CD4-positive, CD25-positive, alpha-beta regulatory T cell (primary cell): Measurements from ENCODE around the gene ZMYM3. TPM values are rescaled to one million over a fixed set of nuclear protein-coding genes. Genes with fewer than 3 reads are reported as not detected.

Experiments used
- ATAC-seq, 2 donors: fragments of 150-1000 bp; cut with Tn5 transposase; one replicate each; pipeline ENCODE4 v1.10.0; 2021; ENCODE audit warnings: low read depth in 2 of 2, moderate number of reproducible peaks in 2 of 2, moderate library complexity in 1 of 2
- DNase-seq, 3 donors: peaks; one replicate each; pipeline versions ENCODE4 v3.0.0 to v3.0.0-alpha.2; 2012 to 2022; ENCODE audit warnings: mixed read lengths in 1 of 3
- H3K27ac ChIP-seq: one replicate; pipeline ENCODE4 v1.7.0; 2013; ENCODE audit warnings: mild to moderate bottlenecking, low read length; ENCODE audit not compliant: insufficient read depth, poor library complexity, severe bottlenecking
- H3K27me3 ChIP-seq: one replicate; pipeline ENCODE4 v1.7.0; 2013; ENCODE audit warnings: low read length; ENCODE audit not compliant: control insufficient read depth, insufficient read depth
- H3K36me3 ChIP-seq: one replicate; pipeline ENCODE4 v1.7.0; 2013; ENCODE audit warnings: mild to moderate bottlenecking, low read length, moderate library complexity; ENCODE audit not compliant: control insufficient read depth, insufficient read depth
- H3K4me1 ChIP-seq: 2 replicates; pipeline ENCODE4 v1.7.0; 2013; ENCODE audit warnings: mild to moderate bottlenecking, low read length; ENCODE audit not compliant: insufficient read depth, control insufficient read depth, poor library complexity, severe bottlenecking
- H3K4me3 ChIP-seq: one replicate; pipeline ENCODE4 v1.7.0; 2013; ENCODE audit warnings: low read depth, mild to moderate bottlenecking, low read length, moderate library complexity
- H3K9me3 ChIP-seq, 2 experiments: 1 replicate in 1 of 2; 2 replicates in 1 of 2; pipeline ENCODE4 v1.7.0; 2013; ENCODE audit warnings: low read length in 2 of 2, mild to moderate bottlenecking in 1 of 2, moderate library complexity in 1 of 2; ENCODE audit not compliant: control insufficient read depth in 2 of 2
- H3K27ac Mint-ChIP-seq, 3 donors: one replicate each; pipeline ENCODE4 v1.8.0; 2020 to 2022; ENCODE audit warnings: mild to moderate bottlenecking in 3 of 3, mixed read lengths in 3 of 3, moderate library complexity in 2 of 3
- H3K27me3 Mint-ChIP-seq: one replicate; pipeline ENCODE4 v1.8.0; 2022; ENCODE audit warnings: mild to moderate bottlenecking, mixed read lengths
- H3K36me3 Mint-ChIP-seq: one replicate; pipeline ENCODE4 v1.8.0; 2020; ENCODE audit warnings: mixed read lengths
- H3K4me1 Mint-ChIP-seq, 4 donors: one replicate each; pipeline ENCODE4 v1.8.0; 2020 to 2022; ENCODE audit warnings: mixed read lengths in 4 of 4, mild to moderate bottlenecking in 1 of 4
- H3K4me3 Mint-ChIP-seq, 4 donors: one replicate each; pipeline ENCODE4 v1.8.0; 2020 to 2022; ENCODE audit warnings: mild to moderate bottlenecking in 4 of 4, mixed read lengths in 4 of 4, moderate library complexity in 3 of 4
- H3K9me3 Mint-ChIP-seq, 7 donors: one replicate each; pipeline ENCODE4 v1.8.0; 2020 to 2022; ENCODE audit warnings: mixed read lengths in 7 of 7, mild to moderate bottlenecking in 3 of 7, moderate library complexity in 2 of 7
- polyA plus RNA-seq, 4 donors: library from polyadenylated mRNA; unstranded; fragments of 300-500 nt; fragmentation: Illumina TruSeq; gene quantifications; one replicate each; pipeline ENCODE4 v1.2.3, GENCODE V29; 2021
- total RNA-seq: library from RNA; stranded (reverse); gene quantifications from one replicate; pipeline ENCODE4 v1.2.3, GENCODE V29; 2022

Gene ZMYM3
- total and polyA plus RNA-seq, 5 donors from 2014 or later: 4.9 to 19.5 (median 7.0) TPM

- DNase-seq (no peak), ATAC-seq (no peak)
- H3K4me3 ChIP-seq: no peak overlapping the region
- Mint-ChIP-seq H3K36me3 (no peaks in the 10 kb centered on the region), H3K4me3 (no peak overlapping the region), H3K4me1 (peaks cover 0 to 7% (median 2%) of the 10 kb centered on the region in 4 donors), H3K27me3 (no peaks in the 10 kb centered on the region), H3K9me3 (peaks cover 0 to 2% (median 0%) of the 10 kb centered on the region in 7 donors), H3K27ac (no peak overlapping the region)
- H3K4me1 ChIP-seq: no peaks in the 10 kb centered on the region
- H3K36me3 ChIP-seq: no peaks in the 10 kb centered on the region
- no peak overlapping the region for H3K27ac ChIP-seq
- H3K9me3 ChIP-seq: no peaks in the 10 kb centered on the region
- no peaks in the 10 kb centered on the region for H3K27me3 ChIP-seq
Observed at GRCh38 chrX:71217298-71217697, 36.6 kb downstream of the ZMYM3 start.

- no peak for DNase-seq
- peak overlapping the region in 1 of 3 donors; percentile 18 for H3K27ac Mint-ChIP-seq
Observed at GRCh38 chrX:71216485-71216884, 37.5 kb downstream of the ZMYM3 start.

GRCh38 chrX:71215338-71215912 is 38.5 kb downstream of the ZMYM3 start:
- Mint-ChIP-seq H3K27me3 (peaks cover 7% of the 10 kb centered on the region), H3K36me3 (no peaks in the 10 kb centered on the region), H3K4me1 (peaks cover 0 to 7% (median 2%) of the 10 kb centered on the region in 4 donors), H3K4me3 (no peak overlapping the region), H3K27ac (no peak overlapping the region), H3K9me3 (peaks cover 0 to 2% (median 0%) of the 10 kb centered on the region in 7 donors)
- Histone ChIP-seq H3K4me3 (no peak overlapping the region), H3K36me3 (no peaks in the 10 kb centered on the region), H3K9me3 (no peaks in the 10 kb centered on the region), H3K4me1 (no peaks in the 10 kb centered on the region), H3K27me3 (no peaks in the 10 kb centered on the region), H3K27ac (no peak overlapping the region)
- ATAC-seq (no peak), DNase-seq (no peak)

More at GRCh38 chrX:71216485-71216884, 37.5 kb downstream of the ZMYM3 start:
- no peaks in the 10 kb centered on the region for H3K4me1 ChIP-seq
- Mint-ChIP-seq H3K36me3 (no peaks in the 10 kb centered on the region), H3K9me3 (peaks cover 0 to 2% (median 0%) of the 10 kb centered on the region in 7 donors), H3K4me3 (peak overlapping the region in 1 of 4 donors; percentile 4), H3K4me1 (peaks cover 0 to 7% (median 2%) of the 10 kb centered on the region in 4 donors), H3K27me3 (no peaks in the 10 kb centered on the region)
- H3K9me3 ChIP-seq: no peaks in the 10 kb centered on the region
- H3K27me3 ChIP-seq: no peaks in the 10 kb centered on the region
- H3K4me3 ChIP-seq: no peak overlapping the region
- H3K27ac ChIP-seq: no peak overlapping the region
- no peaks in the 10 kb centered on the region for H3K36me3 ChIP-seq
- no peak for ATAC-seq

- no peak overlapping the region for H3K27ac Mint-ChIP-seq
- H3K27me3 ChIP-seq: no peaks in the 10 kb centered on the region
- no peak overlapping the region for H3K4me3 ChIP-seq
- no peaks in the 10 kb centered on the region for H3K36me3 Mint-ChIP-seq
- peaks cover 0 to 7% (median 2%) of the 10 kb centered on the region in 4 donors for H3K4me1 Mint-ChIP-seq
- H3K4me3 Mint-ChIP-seq: no peak overlapping the region
- H3K27ac ChIP-seq: no peak overlapping the region
- no peaks in the 10 kb centered on the region for H3K4me1 ChIP-seq
- H3K9me3 Mint-ChIP-seq: peaks cover 0 to 2% (median 0%) of the 10 kb centered on the region in 7 donors
- peaks cover 9% of the 10 kb centered on the region for H3K27me3 Mint-ChIP-seq
- no peak for ATAC-seq
- H3K9me3 ChIP-seq: no peaks in the 10 kb centered on the region
- H3K36me3 ChIP-seq: no peaks in the 10 kb centered on the region
- DNase-seq: no peak
Observed at GRCh38 chrX:71214604-71215337, 39.2 kb downstream of the ZMYM3 start.

GRCh38 chrX:71214152-71214551 is 39.8 kb downstream of the ZMYM3 start:
- ATAC-seq (no peak), DNase-seq (no peak)
- Histone ChIP-seq H3K27me3 (no peaks in the 10 kb centered on the region), H3K36me3 (no peaks in the 10 kb centered on the region), H3K4me1 (no peaks in the 10 kb centered on the region), H3K27ac (no peak overlapping the region), H3K4me3 (no peak overlapping the region), H3K9me3 (no peaks in the 10 kb centered on the region)
- Mint-ChIP-seq H3K27ac (no peak overlapping the region), H3K4me3 (no peak overlapping the region), H3K27me3 (peaks cover 9% of the 10 kb centered on the region), H3K9me3 (peaks cover 0 to 2% (median 0%) of the 10 kb centered on the region in 7 donors), H3K36me3 (no peaks in the 10 kb centered on the region), H3K4me1 (peaks cover 0 to 7% (median 2%) of the 10 kb centered on the region in 4 donors)

- no peaks in the 10 kb centered on the region for H3K27me3 ChIP-seq
- peaks cover 9% of the 10 kb centered on the region for H3K27me3 Mint-ChIP-seq
- no peaks in the 10 kb centered on the region for H3K36me3 ChIP-seq
- no peaks in the 10 kb centered on the region for H3K4me1 ChIP-seq
- H3K4me1 Mint-ChIP-seq: peaks cover 0 to 7% (median 2%) of the 10 kb centered on the region in 4 donors
- H3K9me3 ChIP-seq: no peaks in the 10 kb centered on the region
- H3K4me3 Mint-ChIP-seq: no peak overlapping the region
- H3K9me3 Mint-ChIP-seq: peaks cover 0 to 2% (median 0%) of the 10 kb centered on the region in 7 donors
- no peak overlapping the region for H3K27ac ChIP-seq
- no peak overlapping the region for H3K27ac Mint-ChIP-seq
- DNase-seq (no peak), ATAC-seq (no peak)
- H3K4me3 ChIP-seq: no peak overlapping the region
- no peaks in the 10 kb centered on the region for H3K36me3 Mint-ChIP-seq
Observed at GRCh38 chrX:71212536-71212935, 41.4 kb downstream of the ZMYM3 start.

GRCh38 chrX:71210816-71211215 is 43.1 kb downstream of the ZMYM3 start:
- H3K4me3 ChIP-seq: no peak overlapping the region
- ATAC-seq (no peak), DNase-seq (no peak)
- no peak overlapping the region for H3K27ac Mint-ChIP-seq
- peaks cover 9% of the 10 kb centered on the region for H3K27me3 Mint-ChIP-seq
- no peaks in the 10 kb centered on the region for H3K9me3 ChIP-seq
- no peaks in the 10 kb centered on the region for H3K4me1 Mint-ChIP-seq
- H3K4me3 Mint-ChIP-seq: no peak overlapping the region
- H3K4me1 ChIP-seq: no peaks in the 10 kb centered on the region
- H3K27me3 ChIP-seq: no peaks in the 10 kb centered on the region
- H3K9me3 Mint-ChIP-seq: peaks cover 0 to 2% (median 0%) of the 10 kb centered on the region in 7 donors
- H3K27ac ChIP-seq: no peak overlapping the region
- H3K36me3 ChIP-seq: no peaks in the 10 kb centered on the region
- H3K36me3 Mint-ChIP-seq: no peaks in the 10 kb centered on the region
